ENCODE data around the gene LRP1B.

The LRP1B gene

GRCh38 chr2:142041996-142042395 lies 88.8 kb downstream of the LRP1B start:
- no peak for ATAC-seq
- no peak for TF ChIP-seq TCF4 (CRISPR knock-in tag; IDR thresholded peaks at IDR 0.05; ENCODE audit: borderline replicate concordance)
- no peak for TF ChIP-seq RARB (CRISPR knock-in tag; IDR thresholded peaks at IDR 0.05)
- no peak for TF ChIP-seq SNAI2 (CRISPR knock-in tag; IDR thresholded peaks at IDR 0.05)
- no peak for TF ChIP-seq ESRRG (CRISPR knock-in tag; IDR thresholded peaks at IDR 0.05)
- TF ChIP-seq ZFP3 (CRISPR knock-in tag; IDR thresholded peaks at IDR 0.05): no peak
- no peak for TF ChIP-seq GLIS3 (CRISPR knock-in tag; IDR thresholded peaks at IDR 0.05)
- no peak for TF ChIP-seq ZFP30 (CRISPR knock-in tag; IDR thresholded peaks at IDR 0.05)

- TF ChIP-seq BACH2 (CRISPR knock-in tag; IDR thresholded peaks at IDR 0.05; ENCODE audit: borderline replicate concordance): no peak
- no peak for TF ChIP-seq SNAI2 (CRISPR knock-in tag; IDR thresholded peaks at IDR 0.05)
- no peak for TF ChIP-seq OSR1 (CRISPR knock-in tag; IDR thresholded peaks at IDR 0.05)
- no peak for TF ChIP-seq ESRRG (CRISPR knock-in tag; IDR thresholded peaks at IDR 0.05)
- TF ChIP-seq ZNF8 (CRISPR knock-in tag; IDR thresholded peaks at IDR 0.05): no peak
- no peak for TF ChIP-seq ARNTL (CRISPR knock-in tag; IDR thresholded peaks at IDR 0.05; ENCODE audit: borderline replicate concordance, low read depth)
- TF ChIP-seq TCF4 (CRISPR knock-in tag; IDR thresholded peaks at IDR 0.05; ENCODE audit: borderline replicate concordance): no peak
- TF ChIP-seq TOX (CRISPR knock-in tag; IDR thresholded peaks at IDR 0.05; ENCODE audit: borderline replicate concordance): no peak
- no peak for TF ChIP-seq CSDC2 (CRISPR knock-in tag; IDR thresholded peaks at IDR 0.05)
- no peak for TF ChIP-seq RARB (CRISPR knock-in tag; IDR thresholded peaks at IDR 0.05)
- TF ChIP-seq, protein P1, sequence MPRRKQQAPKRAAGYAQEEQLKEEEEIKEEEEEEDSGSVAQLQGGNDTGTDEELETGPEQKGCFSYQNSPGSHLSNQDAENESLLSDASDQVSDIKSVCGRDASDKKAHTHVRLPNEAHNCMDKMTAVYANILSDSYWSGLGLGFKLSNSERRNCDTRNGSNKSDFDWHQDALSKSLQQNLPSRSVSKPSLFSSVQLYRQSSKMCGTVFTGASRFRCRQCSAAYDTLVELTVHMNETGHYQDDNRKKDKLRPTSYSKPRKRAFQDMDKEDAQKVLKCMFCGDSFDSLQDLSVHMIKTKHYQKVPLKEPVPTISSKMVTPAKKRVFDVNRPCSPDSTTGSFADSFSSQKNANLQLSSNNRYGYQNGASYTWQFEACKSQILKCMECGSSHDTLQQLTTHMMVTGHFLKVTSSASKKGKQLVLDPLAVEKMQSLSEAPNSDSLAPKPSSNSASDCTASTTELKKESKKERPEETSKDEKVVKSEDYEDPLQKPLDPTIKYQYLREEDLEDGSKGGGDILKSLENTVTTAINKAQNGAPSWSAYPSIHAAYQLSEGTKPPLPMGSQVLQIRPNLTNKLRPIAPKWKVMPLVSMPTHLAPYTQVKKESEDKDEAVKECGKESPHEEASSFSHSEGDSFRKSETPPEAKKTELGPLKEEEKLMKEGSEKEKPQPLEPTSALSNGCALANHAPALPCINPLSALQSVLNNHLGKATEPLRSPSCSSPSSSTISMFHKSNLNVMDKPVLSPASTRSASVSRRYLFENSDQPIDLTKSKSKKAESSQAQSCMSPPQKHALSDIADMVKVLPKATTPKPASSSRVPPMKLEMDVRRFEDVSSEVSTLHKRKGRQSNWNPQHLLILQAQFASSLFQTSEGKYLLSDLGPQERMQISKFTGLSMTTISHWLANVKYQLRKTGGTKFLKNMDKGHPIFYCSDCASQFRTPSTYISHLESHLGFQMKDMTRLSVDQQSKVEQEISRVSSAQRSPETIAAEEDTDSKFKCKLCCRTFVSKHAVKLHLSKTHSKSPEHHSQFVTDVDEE (CRISPR knock-in tag; IDR thresholded peaks at IDR 0.05): no peak
- TF ChIP-seq ZC3H10 (CRISPR knock-in tag; IDR thresholded peaks at IDR 0.05): no peak
- TF ChIP-seq ZNF70 (CRISPR knock-in tag; IDR thresholded peaks at IDR 0.05): no peak
- TF ChIP-seq, protein P2, sequence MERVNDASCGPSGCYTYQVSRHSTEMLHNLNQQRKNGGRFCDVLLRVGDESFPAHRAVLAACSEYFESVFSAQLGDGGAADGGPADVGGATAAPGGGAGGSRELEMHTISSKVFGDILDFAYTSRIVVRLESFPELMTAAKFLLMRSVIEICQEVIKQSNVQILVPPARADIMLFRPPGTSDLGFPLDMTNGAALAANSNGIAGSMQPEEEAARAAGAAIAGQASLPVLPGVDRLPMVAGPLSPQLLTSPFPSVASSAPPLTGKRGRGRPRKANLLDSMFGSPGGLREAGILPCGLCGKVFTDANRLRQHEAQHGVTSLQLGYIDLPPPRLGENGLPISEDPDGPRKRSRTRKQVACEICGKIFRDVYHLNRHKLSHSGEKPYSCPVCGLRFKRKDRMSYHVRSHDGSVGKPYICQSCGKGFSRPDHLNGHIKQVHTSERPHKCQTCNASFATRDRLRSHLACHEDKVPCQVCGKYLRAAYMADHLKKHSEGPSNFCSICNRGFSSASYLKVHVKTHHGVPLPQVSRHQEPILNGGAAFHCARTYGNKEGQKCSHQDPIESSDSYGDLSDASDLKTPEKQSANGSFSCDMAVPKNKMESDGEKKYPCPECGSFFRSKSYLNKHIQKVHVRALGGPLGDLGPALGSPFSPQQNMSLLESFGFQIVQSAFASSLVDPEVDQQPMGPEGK (CRISPR knock-in tag; IDR thresholded peaks at IDR 0.05; ENCODE audit: borderline replicate concordance): no peak
- TF ChIP-seq, protein P3, sequence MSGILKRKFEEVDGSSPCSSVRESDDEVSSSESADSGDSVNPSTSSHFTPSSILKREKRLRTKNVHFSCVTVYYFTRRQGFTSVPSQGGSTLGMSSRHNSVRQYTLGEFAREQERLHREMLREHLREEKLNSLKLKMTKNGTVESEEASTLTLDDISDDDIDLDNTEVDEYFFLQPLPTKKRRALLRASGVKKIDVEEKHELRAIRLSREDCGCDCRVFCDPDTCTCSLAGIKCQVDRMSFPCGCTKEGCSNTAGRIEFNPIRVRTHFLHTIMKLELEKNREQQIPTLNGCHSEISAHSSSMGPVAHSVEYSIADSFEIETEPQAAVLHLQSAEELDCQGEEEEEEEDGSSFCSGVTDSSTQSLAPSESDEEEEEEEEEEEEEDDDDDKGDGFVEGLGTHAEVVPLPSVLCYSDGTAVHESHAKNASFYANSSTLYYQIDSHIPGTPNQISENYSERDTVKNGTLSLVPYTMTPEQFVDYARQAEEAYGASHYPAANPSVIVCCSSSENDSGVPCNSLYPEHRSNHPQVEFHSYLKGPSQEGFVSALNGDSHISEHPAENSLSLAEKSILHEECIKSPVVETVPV (CRISPR knock-in tag; IDR thresholded peaks at IDR 0.05): no peak
- TF ChIP-seq, protein P4, sequence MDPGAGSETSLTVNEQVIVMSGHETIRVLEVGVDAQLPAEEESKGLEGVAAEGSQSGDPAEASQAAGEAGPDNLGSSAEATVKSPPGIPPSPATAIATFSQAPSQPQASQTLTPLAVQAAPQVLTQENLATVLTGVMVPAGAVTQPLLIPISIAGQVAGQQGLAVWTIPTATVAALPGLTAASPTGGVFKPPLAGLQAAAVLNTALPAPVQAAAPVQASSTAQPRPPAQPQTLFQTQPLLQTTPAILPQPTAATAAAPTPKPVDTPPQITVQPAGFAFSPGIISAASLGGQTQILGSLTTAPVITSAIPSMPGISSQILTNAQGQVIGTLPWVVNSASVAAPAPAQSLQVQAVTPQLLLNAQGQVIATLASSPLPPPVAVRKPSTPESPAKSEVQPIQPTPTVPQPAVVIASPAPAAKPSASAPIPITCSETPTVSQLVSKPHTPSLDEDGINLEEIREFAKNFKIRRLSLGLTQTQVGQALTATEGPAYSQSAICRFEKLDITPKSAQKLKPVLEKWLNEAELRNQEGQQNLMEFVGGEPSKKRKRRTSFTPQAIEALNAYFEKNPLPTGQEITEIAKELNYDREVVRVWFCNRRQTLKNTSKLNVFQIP (CRISPR knock-in tag; IDR thresholded peaks at IDR 0.05; ENCODE audit: borderline replicate concordance, low read depth): no peak
- no peak for TF ChIP-seq GLIS3 (CRISPR knock-in tag; IDR thresholded peaks at IDR 0.05)
- ATAC-seq: no peak
These were observed 89.7 kb downstream of the LRP1B start for GRCh38 chr2:142041105-142041504.

DNA sequence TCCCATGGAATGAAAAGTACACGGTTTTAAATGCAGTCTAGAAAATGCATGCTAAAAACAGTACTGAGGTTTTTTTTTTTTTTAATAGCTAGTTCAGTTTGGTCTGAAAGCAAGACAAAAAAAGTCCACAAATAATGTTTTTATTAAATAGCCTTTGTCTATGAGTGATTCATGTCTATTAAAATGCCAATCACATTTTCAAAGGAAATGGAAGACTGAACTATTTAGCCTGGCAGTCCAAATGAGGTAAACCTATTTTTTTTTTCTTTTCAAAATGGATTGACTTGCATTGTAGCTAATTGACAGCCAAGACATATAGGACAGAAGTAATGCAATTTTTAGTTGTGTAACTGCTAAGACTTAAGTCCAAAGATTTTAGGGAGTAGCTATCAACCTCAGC lies 90.3 kb downstream of the LRP1B start:
- no peak for ATAC-seq
- TF ChIP-seq RARB (CRISPR knock-in tag; IDR thresholded peaks at IDR 0.05): no peak
- peak; percentile 81 for TF ChIP-seq ISL1 (CRISPR knock-in tag; IDR thresholded peaks at IDR 0.05)

GRCh38 chr2:142038826-142039225 lies 92.0 kb downstream of the LRP1B start:
- ATAC-seq: no peak
- TF ChIP-seq OSR1 (CRISPR knock-in tag; IDR thresholded peaks at IDR 0.05) (no peak), BACH2 (CRISPR knock-in tag; IDR thresholded peaks at IDR 0.05; ENCODE audit: borderline replicate concordance) (no peak)
- TF ChIP-seq, protein P3 (CRISPR knock-in tag; IDR thresholded peaks at IDR 0.05): no peak

All from SK-N-SH treated with all-trans-retinoic acid at 6 μM for 48 hours (cell line).